LNCaP clone FGC (cell line): ENCODE results near the gene COQ10B.

Experiments
- DNase-seq: peaks from one replicate; pipeline ENCODE4 v3.0.0-alpha.2; 2011; ENCODE audit warnings: low read depth
- H3K4me3 ChIP-seq: 2 replicates; pipeline ENCODE4 v1.5.1; 2011; ENCODE audit warnings: mild to moderate bottlenecking, low read depth, low read length, control low read depth
- CTCF ChIP-seq: IDR thresholded peaks from 2 replicates; pipeline ENCODE4 v1.5.1; 2012; ENCODE audit warnings: mild to moderate bottlenecking; ENCODE audit not compliant: control insufficient read depth, insufficient read depth; ENCODE audit errors: extremely low read depth

Gene COQ10B

GRCh38 chr2:197499594-197500502 is 46.5 kb downstream of the COQ10B start, which contains the start of the genes HSPD1 and HSPE1:
Gene HSPD1 (minus strand): TSS chr2:197499840. CDS start chr2:197498848, 992 bp downstream.
Gene HSPE1 (plus strand): TSS chr2:197500379. CDS start chr2:197500437, 58 bp downstream.
- TF ChIP-seq CTCF = no peak
- H3K4me3 ChIP-seq = peak within 1 kb of the TSS; percentile 60
- peak; percentile 97 for DNase-seq

- peak overlapping the region; percentile 60 for H3K4me3 ChIP-seq
- DNase-seq = no peak
- no peak for TF ChIP-seq CTCF
These were observed 47.3 kb downstream of the COQ10B start for GRCh38 chr2:197500503-197501131.

GRCh38 chr2:197502201-197502600 is 48.8 kb downstream of the COQ10B start:
- peak; percentile 86 for DNase-seq
- H3K4me3 ChIP-seq = peak overlapping the region; percentile 60
- no peak for TF ChIP-seq CTCF

- H3K4me3 ChIP-seq = peak overlapping the region; percentile 60
- no peak for DNase-seq
- TF ChIP-seq CTCF = no peak
These were observed 49.3 kb downstream of the COQ10B start for GRCh38 chr2:197502685-197503084.

- DNase-seq = no peak
- no peak overlapping the region for H3K4me3 ChIP-seq
- no peak for TF ChIP-seq CTCF
These were observed 50.6 kb downstream of the COQ10B start for GRCh38 chr2:197504000-197504399.

- H3K4me3 ChIP-seq = no peak overlapping the region
- no peak for DNase-seq
- TF ChIP-seq CTCF = no peak
These were observed 51.2 kb downstream of the COQ10B start for GRCh38 chr2:197504512-197504911.

- TF ChIP-seq CTCF = no peak
- H3K4me3 ChIP-seq = no peak overlapping the region
- no peak for DNase-seq
These were observed 53.3 kb downstream of the COQ10B start for GRCh38 chr2:197506658-197507057.
